Activated T-helper 17 cell treated with anti-CD3 and anti-CD28 coated beads, Interleukin-2, amount 50 U/mL, for 72 hours (primary cell): ENCODE results near the gene RND3. TPM values are rescaled to one million over a fixed set of nuclear protein-coding genes. Genes with fewer than 3 reads are reported as not detected.

Experiments
- ATAC-seq: fragments of 150-1000 bp; cut with Tn5 transposase; replicated peaks from 2 replicates; pipeline ENCODE4 v1.10.0; 2021; ENCODE audit warnings: mild to moderate bottlenecking, moderate library complexity
- H3K27ac Mint-ChIP-seq: one replicate; pipeline ENCODE4 v1.8.0; 2022; ENCODE audit warnings: mixed read lengths
- H3K27me3 Mint-ChIP-seq: one replicate; pipeline ENCODE4 v1.8.0; 2022; ENCODE audit warnings: mixed read lengths
- H3K36me3 Mint-ChIP-seq: one replicate; pipeline ENCODE4 v1.8.0; 2022; ENCODE audit warnings: low read depth, mild to moderate bottlenecking, mixed read lengths
- H3K4me1 Mint-ChIP-seq: one replicate; pipeline ENCODE4 v1.8.0; 2022; ENCODE audit warnings: mixed read lengths
- H3K4me3 Mint-ChIP-seq: one replicate; pipeline ENCODE4 v1.8.0; 2022; ENCODE audit warnings: mild to moderate bottlenecking, mixed read lengths
- H3K9me3 Mint-ChIP-seq: one replicate; pipeline ENCODE4 v1.8.0; 2022; ENCODE audit warnings: mixed read lengths
- total RNA-seq, 2 donors: library from RNA; stranded (reverse); gene quantifications; one replicate each; pipeline ENCODE4 v1.2.3, GENCODE V29; 2022

The RND3 gene
- total RNA-seq, 2 donors from 2014 or later: not detected

- H3K36me3 Mint-ChIP-seq: no peaks in the 10 kb centered on the region
- no peaks in the 10 kb centered on the region for H3K4me1 Mint-ChIP-seq
- no peak overlapping the region for H3K27ac Mint-ChIP-seq
- peaks cover 4% of the 10 kb centered on the region for H3K27me3 Mint-ChIP-seq
- no peak for ATAC-seq
- no peak overlapping the region for H3K4me3 Mint-ChIP-seq
- H3K9me3 Mint-ChIP-seq: no peaks in the 10 kb centered on the region
Observed at GRCh38 chr2:150513647-150514046, 26.2 kb upstream of the RND3 start.

GRCh38 chr2:150508497-150509137 is 21.1 kb upstream of the RND3 start:
- Mint-ChIP-seq H3K4me3 (no peak overlapping the region), H3K36me3 (no peaks in the 10 kb centered on the region), H3K4me1 (no peaks in the 10 kb centered on the region), H3K9me3 (no peaks in the 10 kb centered on the region), H3K27ac (no peak overlapping the region), H3K27me3 (peaks cover 13% of the 10 kb centered on the region)
- no peak for ATAC-seq

- H3K4me1 Mint-ChIP-seq: no peaks in the 10 kb centered on the region
- no peak overlapping the region for H3K4me3 Mint-ChIP-seq
- no peaks in the 10 kb centered on the region for H3K36me3 Mint-ChIP-seq
- H3K9me3 Mint-ChIP-seq: no peaks in the 10 kb centered on the region
- no peak overlapping the region for H3K27ac Mint-ChIP-seq
- no peak for ATAC-seq
- peaks cover 13% of the 10 kb centered on the region for H3K27me3 Mint-ChIP-seq
Observed at GRCh38 chr2:150507071-150507470, 19.6 kb upstream of the RND3 start.

- Mint-ChIP-seq H3K27me3 (peaks cover 13% of the 10 kb centered on the region), H3K27ac (no peak overlapping the region), H3K36me3 (no peaks in the 10 kb centered on the region), H3K4me3 (no peak overlapping the region), H3K9me3 (no peaks in the 10 kb centered on the region), H3K4me1 (no peaks in the 10 kb centered on the region)
- no peak for ATAC-seq
Observed at GRCh38 chr2:150505178-150505577, 17.7 kb upstream of the RND3 start.

GRCh38 chr2:150495993-150496627 is 8.6 kb upstream of the RND3 start:
- no peaks in the 10 kb centered on the region for H3K4me1 Mint-ChIP-seq
- H3K36me3 Mint-ChIP-seq: no peaks in the 10 kb centered on the region
- H3K27me3 Mint-ChIP-seq: peaks cover 3% of the 10 kb centered on the region
- H3K4me3 Mint-ChIP-seq: no peak overlapping the region
- ATAC-seq: no peak
- no peak overlapping the region for H3K27ac Mint-ChIP-seq
- no peaks in the 10 kb centered on the region for H3K9me3 Mint-ChIP-seq

- no peak for ATAC-seq
- H3K9me3 Mint-ChIP-seq: no peaks in the 10 kb centered on the region
- H3K4me1 Mint-ChIP-seq: no peaks in the 10 kb centered on the region
- no peaks in the 10 kb centered on the region for H3K36me3 Mint-ChIP-seq
- H3K27me3 Mint-ChIP-seq: peaks cover 7% of the 10 kb centered on the region
- H3K4me3 Mint-ChIP-seq: no peak overlapping the region
- no peak overlapping the region for H3K27ac Mint-ChIP-seq
Observed at GRCh38 chr2:150495001-150495400, 7.5 kb upstream of the RND3 start.

- Mint-ChIP-seq H3K9me3 (no peaks in the 10 kb centered on the region), H3K27me3 (peaks cover 8% of the 10 kb centered on the region), H3K4me3 (no peak overlapping the region), H3K36me3 (no peaks in the 10 kb centered on the region), H3K27ac (no peak overlapping the region), H3K4me1 (no peaks in the 10 kb centered on the region)
- ATAC-seq: no peak
Observed at GRCh38 chr2:150494234-150494945, 6.9 kb upstream of the RND3 start.

- Mint-ChIP-seq H3K9me3 (no peaks in the 10 kb centered on the region), H3K27me3 (peaks cover 20% of the 10 kb centered on the region), H3K27ac (no peak overlapping the region), H3K4me3 (no peak overlapping the region), H3K4me1 (peaks cover under 1% of the 10 kb centered on the region), H3K36me3 (no peaks in the 10 kb centered on the region)
- no peak for ATAC-seq
Observed at GRCh38 chr2:150491943-150492342, 4.5 kb upstream of the RND3 start.

GRCh38 chr2:150491430-150491829 is 4.0 kb upstream of the RND3 start:
- Mint-ChIP-seq H3K4me3 (no peak overlapping the region), H3K27me3 (peaks cover 25% of the 10 kb centered on the region), H3K27ac (no peak overlapping the region), H3K36me3 (no peaks in the 10 kb centered on the region), H3K9me3 (no peaks in the 10 kb centered on the region), H3K4me1 (peaks cover 6% of the 10 kb centered on the region)
- ATAC-seq: no peak

- Mint-ChIP-seq H3K9me3 (no peaks in the 10 kb centered on the region), H3K27ac (no peak overlapping the region), H3K27me3 (peaks cover 32% of the 10 kb centered on the region), H3K4me1 (peaks cover 7% of the 10 kb centered on the region), H3K4me3 (no peak overlapping the region), H3K36me3 (no peaks in the 10 kb centered on the region)
- no peak for ATAC-seq
Observed at GRCh38 chr2:150490466-150490865, 3.0 kb upstream of the RND3 start.

- H3K36me3 Mint-ChIP-seq: no peaks in the 10 kb centered on the region
- peak overlapping the region; percentile 52 for H3K4me3 Mint-ChIP-seq
- no peak overlapping the region for H3K27ac Mint-ChIP-seq
- H3K27me3 Mint-ChIP-seq: peaks cover 48% of the 10 kb centered on the region
- peaks cover 7% of the 10 kb centered on the region for H3K4me1 Mint-ChIP-seq
- H3K9me3 Mint-ChIP-seq: no peaks in the 10 kb centered on the region
- no peak for ATAC-seq
Observed at GRCh38 chr2:150486539-150487484, 655 bp downstream of the RND3 start.

GRCh38 chr2:150485871-150486538 is 1.5 kb downstream of the RND3 start:
- no peak for ATAC-seq
- peak overlapping the region; percentile 25 for H3K4me3 Mint-ChIP-seq
- peaks cover 44% of the 10 kb centered on the region for H3K27me3 Mint-ChIP-seq

GRCh38 chr2:150485114-150485870 is 2.2 kb downstream of the RND3 start:
- Mint-ChIP-seq H3K36me3 (no peaks in the 10 kb centered on the region), H3K27me3 (peaks cover 43% of the 10 kb centered on the region), H3K27ac (no peak overlapping the region), H3K9me3 (no peaks in the 10 kb centered on the region), H3K4me3 (no peak overlapping the region), H3K4me1 (peaks cover 7% of the 10 kb centered on the region)
- ATAC-seq: no peak

More at GRCh38 chr2:150485871-150486538, 1.5 kb downstream of the RND3 start:
- H3K4me1 Mint-ChIP-seq: peaks cover 7% of the 10 kb centered on the region
- H3K27ac Mint-ChIP-seq: no peak overlapping the region
- H3K36me3 Mint-ChIP-seq: no peaks in the 10 kb centered on the region
- no peaks in the 10 kb centered on the region for H3K9me3 Mint-ChIP-seq
